Measurements from ENCODE around the gene FHIT. TPM values are rescaled to one million over a fixed set of nuclear protein-coding genes. Genes with fewer than 3 reads are reported as not detected.
A peak's percentile ranks its signal among the peaks of the same experiment; 100 is the strongest.

The FHIT gene
- total and polyA plus RNA-seq, 11 donors, result 4.2 to 26.8 (median 16.5) TPM

DNA sequence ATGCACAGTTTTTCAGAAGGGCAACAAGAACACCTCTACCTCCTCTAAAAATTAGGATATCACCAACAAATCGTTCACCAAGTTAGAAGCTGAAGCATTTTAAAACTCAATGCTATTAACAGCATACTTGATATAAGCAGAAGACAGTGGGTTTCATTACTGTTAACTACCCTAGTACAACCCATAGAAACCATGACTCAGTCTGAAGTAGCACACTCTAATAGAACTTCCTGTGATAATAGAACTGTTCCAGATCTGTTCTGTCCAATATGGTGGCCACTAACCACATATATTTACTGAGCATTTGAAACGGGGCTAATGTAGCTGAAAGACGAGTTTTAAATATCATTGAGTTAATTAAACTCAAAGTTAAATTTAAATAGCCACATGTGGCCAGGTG lies 1075.6 kb downstream of the FHIT start:
- no peaks in the 10 kb centered on the region for H3K4me1 ChIP-seq
- no peaks in the 10 kb centered on the region for H3K36me3 ChIP-seq
- no peaks in the 10 kb centered on the region for H3K9me3 ChIP-seq
- DNase-seq (no peak), ATAC-seq (no peak)
- TF ChIP-seq, protein P1, sequence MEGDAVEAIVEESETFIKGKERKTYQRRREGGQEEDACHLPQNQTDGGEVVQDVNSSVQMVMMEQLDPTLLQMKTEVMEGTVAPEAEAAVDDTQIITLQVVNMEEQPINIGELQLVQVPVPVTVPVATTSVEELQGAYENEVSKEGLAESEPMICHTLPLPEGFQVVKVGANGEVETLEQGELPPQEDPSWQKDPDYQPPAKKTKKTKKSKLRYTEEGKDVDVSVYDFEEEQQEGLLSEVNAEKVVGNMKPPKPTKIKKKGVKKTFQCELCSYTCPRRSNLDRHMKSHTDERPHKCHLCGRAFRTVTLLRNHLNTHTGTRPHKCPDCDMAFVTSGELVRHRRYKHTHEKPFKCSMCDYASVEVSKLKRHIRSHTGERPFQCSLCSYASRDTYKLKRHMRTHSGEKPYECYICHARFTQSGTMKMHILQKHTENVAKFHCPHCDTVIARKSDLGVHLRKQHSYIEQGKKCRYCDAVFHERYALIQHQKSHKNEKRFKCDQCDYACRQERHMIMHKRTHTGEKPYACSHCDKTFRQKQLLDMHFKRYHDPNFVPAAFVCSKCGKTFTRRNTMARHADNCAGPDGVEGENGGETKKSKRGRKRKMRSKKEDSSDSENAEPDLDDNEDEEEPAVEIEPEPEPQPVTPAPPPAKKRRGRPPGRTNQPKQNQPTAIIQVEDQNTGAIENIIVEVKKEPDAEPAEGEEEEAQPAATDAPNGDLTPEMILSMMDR (IDR thresholded peaks at IDR 0.05), result no peak
- no peak for TF ChIP-seq POLR2A (IDR thresholded peaks at IDR 0.05)
- 79 to 89% (median 87%) methylated on average over 3 of the region's 3 CpGs for WGBS, 4 donors
- no peaks in the 10 kb centered on the region for H3K27me3 ChIP-seq
- no peak overlapping the region for H3K4me3 ChIP-seq
- intact Hi-C loops (cut with DNase I), result no loop called here
- H3K27ac ChIP-seq, result no peak overlapping the region

DNA sequence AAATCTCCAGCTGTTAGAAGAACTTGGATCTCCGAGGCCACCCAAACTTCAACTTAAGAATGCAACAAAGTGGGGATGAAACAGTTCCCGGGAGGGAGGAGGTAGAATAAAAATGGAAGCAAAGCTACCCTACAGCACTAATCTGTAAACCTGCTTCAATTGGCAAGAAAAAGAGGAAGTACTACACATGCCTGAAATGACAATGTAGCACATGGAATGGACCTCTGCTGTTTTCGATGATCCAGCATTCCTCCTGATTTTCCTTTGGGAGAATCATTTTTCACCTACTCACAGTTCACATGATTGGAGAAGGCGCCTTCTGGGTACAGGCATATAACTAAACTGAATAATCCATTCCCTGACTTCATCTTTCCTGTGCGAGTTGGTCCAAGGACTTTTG lies 1081.5 kb downstream of the FHIT start:
- no peaks in the 10 kb centered on the region for H3K36me3 ChIP-seq
- no peak for ATAC-seq
- peaks cover 0 to 7% (median 0%) of the 10 kb centered on the region in 12 donors for H3K4me1 ChIP-seq
- no peaks in the 10 kb centered on the region for H3K9me3 ChIP-seq
- no peak overlapping the region for H3K27ac ChIP-seq
- TF ChIP-seq, protein P1 (IDR thresholded peaks at IDR 0.05), result no peak
- TF ChIP-seq POLR2A (IDR thresholded peaks at IDR 0.05), result no peak
- no peak for DNase-seq
- WGBS, 4 donors, result 78 to 88% (median 84%) methylated on average over 5 of the region's 5 CpGs
- intact Hi-C loops (cut with DNase I), result loop anchor here in 1 of 10 donors (5.0 kb wide), 1 partner anchor 232 kb away; no protein-coding TSS in a partner anchor
- no peaks in the 10 kb centered on the region for H3K27me3 ChIP-seq
- no peak overlapping the region for H3K4me3 ChIP-seq

DNA sequence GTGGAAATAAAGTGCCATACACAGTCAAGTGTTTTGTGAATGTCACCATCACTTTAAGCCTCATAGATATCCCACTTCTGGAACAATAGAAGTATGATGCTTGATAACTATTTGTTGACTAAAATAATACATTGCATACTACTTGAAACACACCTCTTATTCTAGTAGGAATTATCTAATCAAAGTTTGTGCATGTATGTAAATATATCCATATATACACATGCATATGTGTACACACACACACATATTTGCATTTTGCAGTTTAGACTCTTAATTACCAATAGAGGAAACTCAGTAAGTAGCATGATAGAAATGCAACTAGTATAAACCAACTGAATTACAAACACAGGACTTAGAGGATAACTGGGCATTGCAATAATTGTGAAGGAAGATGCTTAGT lies 1084.1 kb downstream of the FHIT start:
- Histone ChIP-seq H3K9me3 (no peaks in the 10 kb centered on the region), H3K4me1 (peaks cover 0 to 7% (median 0%) of the 10 kb centered on the region in 12 donors), H3K36me3 (no peaks in the 10 kb centered on the region), H3K27ac (no peak overlapping the region), H3K27me3 (no peaks in the 10 kb centered on the region), H3K4me3 (no peak overlapping the region)
- TF ChIP-seq, protein P1 (IDR thresholded peaks at IDR 0.05), result no peak
- TF ChIP-seq POLR2A (IDR thresholded peaks at IDR 0.05), result no peak
- no peak for DNase-seq
- intact Hi-C loops (cut with DNase I), result loop anchor here in 1 of 10 donors (5.0 kb wide), 1 partner anchor 230 kb away; no protein-coding TSS in a partner anchor
- no peak for ATAC-seq

DNA sequence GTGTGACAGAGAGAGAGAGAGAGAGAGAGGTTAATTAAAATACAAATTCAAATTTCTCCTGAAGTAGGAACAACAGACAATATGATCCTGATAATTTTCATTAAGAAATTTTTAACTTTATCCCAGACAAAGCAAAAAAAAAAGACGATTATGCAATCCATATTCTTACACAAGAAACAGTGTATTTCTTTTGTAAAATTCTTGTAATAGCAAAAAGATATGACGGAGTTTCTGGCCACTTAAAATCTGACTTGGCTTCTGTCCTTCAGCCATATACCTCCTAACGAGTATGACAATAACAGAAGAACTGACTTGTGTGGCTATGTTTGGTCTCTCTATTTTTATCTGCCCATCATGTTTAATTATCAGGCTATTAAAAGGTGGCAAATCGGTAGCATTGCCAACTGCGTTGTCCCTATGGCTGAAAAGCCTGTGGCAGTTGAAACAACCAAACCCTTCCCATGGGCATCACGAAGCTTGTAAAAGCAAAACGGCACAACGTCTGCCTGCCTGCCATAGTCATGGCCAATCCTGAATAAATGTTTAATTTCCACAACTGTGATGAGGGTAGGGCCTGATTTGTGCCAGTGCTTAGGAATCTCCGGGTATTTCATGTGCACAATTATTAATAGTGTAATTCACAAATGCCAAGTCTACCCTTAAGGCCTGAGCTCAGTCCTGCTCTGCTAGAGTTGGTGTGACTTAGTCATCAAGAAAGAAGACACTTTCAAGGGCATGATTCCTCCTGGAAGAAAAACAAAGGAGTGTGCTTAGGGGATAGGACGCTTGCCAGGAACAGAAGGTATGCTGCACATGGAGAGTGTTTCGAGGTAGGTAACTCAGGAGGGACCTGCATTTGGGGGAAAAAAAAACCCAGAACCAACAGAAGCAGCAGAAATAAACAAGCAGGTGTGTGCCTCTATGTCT lies 1090.2 kb downstream of the FHIT start:
- H3K36me3 ChIP-seq, result no peaks in the 10 kb centered on the region
- 75 to 79% (median 76%) methylated on average over 11 of the region's 11 CpGs for WGBS, 4 donors
- DNase-seq, result no peak
- peaks cover 0 to 3% (median 0%) of the 10 kb centered on the region in 12 donors for H3K4me1 ChIP-seq
- no peak for TF ChIP-seq POLR2A (IDR thresholded peaks at IDR 0.05)
- TF ChIP-seq, protein P1 (IDR thresholded peaks at IDR 0.05), result no peak
- no peaks in the 10 kb centered on the region for H3K9me3 ChIP-seq
- H3K27ac ChIP-seq, result peak overlapping the region in 1 of 12 donors; percentile 10
- no peak overlapping the region for H3K4me3 ChIP-seq
- ATAC-seq, result no peak
- intact Hi-C loops (cut with DNase I), result no loop called here
- no peaks in the 10 kb centered on the region for H3K27me3 ChIP-seq
